ENCODE measurements around the gene RIPK3.

RIPK3 gene

DNA sequence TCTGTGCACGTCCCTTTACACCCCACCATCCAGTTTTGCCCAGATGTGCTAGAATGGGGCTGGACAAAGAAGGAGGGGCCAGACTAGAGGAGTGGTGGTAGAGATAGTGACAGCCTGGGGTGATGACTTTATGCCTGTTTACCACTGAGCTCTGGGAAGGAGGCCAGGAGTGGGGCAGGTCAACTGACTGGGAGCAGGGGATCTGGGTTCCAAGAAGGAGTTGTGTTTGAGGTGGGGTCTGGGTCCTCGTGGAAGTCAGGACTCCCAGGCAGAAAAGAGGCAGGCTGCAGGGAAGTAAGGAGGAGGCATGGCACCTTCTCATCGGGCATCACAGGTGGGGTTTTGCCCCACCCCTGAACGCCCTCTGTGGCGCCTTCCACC, 29.5 kb downstream of the RIPK3 start:
- H4K20me1 ChIP-seq (ENCODE audit: insufficient read depth, low read length), result 0 out of 2 replicates have a peak, but pooled peaks cover 5% of the 10 kb centered on the region
- no peak for DNase-seq
- H3K27ac ChIP-seq (ENCODE audit: low read length), result no peak overlapping the region
- H3K9ac ChIP-seq (ENCODE audit: low read depth, low read length), result no peak overlapping the region
- H3K9me3 ChIP-seq (ENCODE audit: insufficient read depth, low read length, severe bottlenecking), result no peaks in the 10 kb centered on the region
- peaks cover 48% of the 10 kb centered on the region for H3K36me3 ChIP-seq (ENCODE audit: insufficient read depth, low read length)
- no peak overlapping the region for H3K4me3 ChIP-seq (ENCODE audit: low read depth in 1 of 2, low read length in 2 of 2)
- ATAC-seq (ENCODE audit: insufficient read depth, low read depth), result no peak
- H3K27me3 ChIP-seq (ENCODE audit: insufficient read depth, low read length, poor library complexity), result no peaks in the 10 kb centered on the region
- no peak overlapping the region for H2AFZ ChIP-seq (ENCODE audit: low read depth, low read length)
- no peak for TF ChIP-seq EZH2 (IDR thresholded peaks at IDR 0.05; ENCODE audit: borderline replicate concordance, low read depth, low read length, severe bottlenecking)
- TF ChIP-seq, protein P1, sequence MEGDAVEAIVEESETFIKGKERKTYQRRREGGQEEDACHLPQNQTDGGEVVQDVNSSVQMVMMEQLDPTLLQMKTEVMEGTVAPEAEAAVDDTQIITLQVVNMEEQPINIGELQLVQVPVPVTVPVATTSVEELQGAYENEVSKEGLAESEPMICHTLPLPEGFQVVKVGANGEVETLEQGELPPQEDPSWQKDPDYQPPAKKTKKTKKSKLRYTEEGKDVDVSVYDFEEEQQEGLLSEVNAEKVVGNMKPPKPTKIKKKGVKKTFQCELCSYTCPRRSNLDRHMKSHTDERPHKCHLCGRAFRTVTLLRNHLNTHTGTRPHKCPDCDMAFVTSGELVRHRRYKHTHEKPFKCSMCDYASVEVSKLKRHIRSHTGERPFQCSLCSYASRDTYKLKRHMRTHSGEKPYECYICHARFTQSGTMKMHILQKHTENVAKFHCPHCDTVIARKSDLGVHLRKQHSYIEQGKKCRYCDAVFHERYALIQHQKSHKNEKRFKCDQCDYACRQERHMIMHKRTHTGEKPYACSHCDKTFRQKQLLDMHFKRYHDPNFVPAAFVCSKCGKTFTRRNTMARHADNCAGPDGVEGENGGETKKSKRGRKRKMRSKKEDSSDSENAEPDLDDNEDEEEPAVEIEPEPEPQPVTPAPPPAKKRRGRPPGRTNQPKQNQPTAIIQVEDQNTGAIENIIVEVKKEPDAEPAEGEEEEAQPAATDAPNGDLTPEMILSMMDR (IDR thresholded peaks at IDR 0.05; ENCODE audit: borderline replicate concordance, extremely low read depth, low read length, poor library complexity, severe bottlenecking), result no peak
- H3K4me1 ChIP-seq (ENCODE audit: insufficient read depth, low read length), result no peaks in the 10 kb centered on the region
- H3K4me2 ChIP-seq (ENCODE audit: insufficient read depth, low read length), result no peak overlapping the region
- H3K79me2 ChIP-seq (ENCODE audit: insufficient read depth, low read length), result no peaks in the 10 kb centered on the region

DNA sequence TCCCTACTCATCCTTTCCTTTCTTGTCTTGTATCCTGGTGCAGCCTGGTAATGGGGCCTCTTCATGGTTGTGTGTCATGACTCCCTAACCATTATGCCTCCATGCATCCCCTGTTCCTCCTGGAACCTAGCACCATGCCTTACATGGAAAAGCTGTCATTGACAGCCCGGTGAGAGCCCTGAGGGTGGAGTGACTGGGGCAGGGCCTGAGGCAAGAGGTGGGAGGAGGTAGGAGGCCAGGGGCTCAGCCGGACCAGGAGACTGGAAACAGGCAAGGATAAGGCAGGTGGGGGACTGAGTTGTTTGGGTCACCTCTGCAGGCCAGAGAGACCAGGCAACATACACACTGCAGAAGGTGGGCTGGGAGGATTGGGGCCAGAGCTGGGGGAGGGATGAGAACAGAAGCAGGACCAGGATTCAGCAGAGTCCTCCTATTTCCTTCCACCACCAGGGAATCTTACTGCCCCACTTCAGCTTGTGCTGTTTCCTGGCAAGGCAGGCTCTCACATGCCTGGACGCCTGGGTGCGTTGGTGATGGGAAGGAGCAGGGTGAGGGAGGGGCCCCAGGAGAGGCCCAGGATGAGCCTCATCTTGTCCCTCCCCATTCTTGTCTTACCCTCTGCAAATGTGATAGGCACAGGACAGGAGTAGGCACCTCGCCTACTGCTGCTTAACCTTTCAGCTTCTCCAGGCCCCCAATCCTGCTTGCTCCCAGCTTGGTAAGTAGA, 30.1 kb downstream of the RIPK3 start, which contains the start of gene LTB4R2:
Gene LTB4R2, plus strand, starts transcription at position 603 of the 727 bp plus-strand sequence. CDS start 525 bp downstream, outside the sequence.
- Histone ChIP-seq H2AFZ (ENCODE audit: low read depth, low read length) (no peak within 1 kb of the TSS), H3K79me2 (ENCODE audit: insufficient read depth, low read length) (no peaks in the 10 kb centered on the region), H3K4me3 (ENCODE audit: low read depth in 1 of 2, low read length in 2 of 2) (no peak within 1 kb of the TSS), H3K27ac (ENCODE audit: low read length) (no peak within 1 kb of the TSS), H4K20me1 (ENCODE audit: insufficient read depth, low read length) (0 out of 2 replicates have a peak, but pooled peaks cover 5% of the 10 kb centered on the region), H3K9ac (ENCODE audit: low read depth, low read length) (no peak within 1 kb of the TSS), H3K9me3 (ENCODE audit: insufficient read depth, low read length, severe bottlenecking) (no peaks in the 10 kb centered on the region), H3K4me1 (ENCODE audit: insufficient read depth, low read length) (no peaks in the 10 kb centered on the region), H3K4me2 (ENCODE audit: insufficient read depth, low read length) (no peak within 1 kb of the TSS), H3K27me3 (ENCODE audit: insufficient read depth, low read length, poor library complexity) (no peaks in the 10 kb centered on the region), H3K36me3 (ENCODE audit: insufficient read depth, low read length) (peaks cover 54% of the 10 kb centered on the region)
- DNase-seq, result no peak
- ATAC-seq (ENCODE audit: insufficient read depth, low read depth), result no peak
- TF ChIP-seq, protein P1 (IDR thresholded peaks at IDR 0.05; ENCODE audit: borderline replicate concordance, extremely low read depth, low read length, poor library complexity, severe bottlenecking), result no peak
- no peak for TF ChIP-seq EZH2 (IDR thresholded peaks at IDR 0.05; ENCODE audit: borderline replicate concordance, low read depth, low read length, severe bottlenecking)

DNA sequence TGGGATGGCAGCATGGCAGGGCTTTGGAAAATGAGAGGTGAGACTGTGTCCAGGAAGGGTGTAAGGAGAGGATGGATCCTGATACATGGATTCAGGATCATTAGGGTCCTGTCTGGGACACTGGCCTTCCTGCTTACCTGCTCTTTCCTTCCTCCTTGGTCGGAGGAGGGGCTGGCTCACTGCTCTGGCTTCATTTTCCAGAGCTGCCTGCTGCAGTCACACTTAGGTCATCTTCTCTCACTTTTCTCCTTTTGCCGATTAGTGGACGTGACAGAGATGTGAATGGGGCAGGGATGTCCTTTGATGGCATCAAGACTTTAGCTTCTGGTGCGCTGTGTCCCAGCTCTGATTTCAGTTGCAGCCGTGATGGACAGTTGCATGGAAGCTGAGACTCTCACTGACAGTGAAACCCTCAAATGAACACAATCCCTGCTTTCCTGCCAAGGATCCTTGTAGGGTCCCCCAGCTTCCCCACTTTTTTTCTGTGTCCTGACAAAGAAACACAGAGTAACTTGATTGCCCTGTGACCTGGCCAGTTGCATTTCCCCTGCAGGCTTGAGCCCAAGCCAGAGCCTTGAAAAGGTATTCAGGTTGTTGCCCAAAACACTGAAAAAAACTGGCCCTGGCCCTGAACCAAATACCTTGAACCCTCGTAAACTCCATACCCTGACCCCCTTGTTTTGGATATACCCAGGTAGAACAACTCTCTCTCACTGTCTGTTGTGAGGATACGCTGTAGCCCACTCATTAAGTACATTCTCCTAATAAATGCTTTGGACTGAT, 31.3 kb downstream of the RIPK3 start:
- Histone ChIP-seq H3K36me3 (ENCODE audit: insufficient read depth, low read length) (peaks cover 65% of the 10 kb centered on the region), H3K4me3 (ENCODE audit: low read depth in 1 of 2, low read length in 2 of 2) (no peak overlapping the region), H3K9me3 (ENCODE audit: insufficient read depth, low read length, severe bottlenecking) (no peaks in the 10 kb centered on the region), H2AFZ (ENCODE audit: low read depth, low read length) (no peak overlapping the region), H3K27me3 (ENCODE audit: insufficient read depth, low read length, poor library complexity) (no peaks in the 10 kb centered on the region), H4K20me1 (ENCODE audit: insufficient read depth, low read length) (0 out of 2 replicates have a peak, but pooled peaks cover 5% of the 10 kb centered on the region), H3K79me2 (ENCODE audit: insufficient read depth, low read length) (no peaks in the 10 kb centered on the region), H3K27ac (ENCODE audit: low read length) (no peak overlapping the region), H3K4me2 (ENCODE audit: insufficient read depth, low read length) (no peak overlapping the region), H3K9ac (ENCODE audit: low read depth, low read length) (no peak overlapping the region), H3K4me1 (ENCODE audit: insufficient read depth, low read length) (no peaks in the 10 kb centered on the region)
- TF ChIP-seq, protein P1 (IDR thresholded peaks at IDR 0.05; ENCODE audit: borderline replicate concordance, extremely low read depth, low read length, poor library complexity, severe bottlenecking), result no peak
- TF ChIP-seq EZH2 (IDR thresholded peaks at IDR 0.05; ENCODE audit: borderline replicate concordance, low read depth, low read length, severe bottlenecking), result no peak
- no peak for ATAC-seq (ENCODE audit: insufficient read depth, low read depth)
- no peak for DNase-seq

All from DND-41 (cell line).